Lower leg skin (tissue), 4 donors: Measurements from ENCODE around the gene SULT1A2. TPM values are rescaled to one million over a fixed set of nuclear protein-coding genes. Genes with fewer than 3 reads are reported as not detected.
A peak's percentile ranks its signal among the peaks of the same experiment; 100 is the strongest.
"Not testable (repeated sequence)": the region's sequence is repeated elsewhere in the genome, so short reads cannot be mapped to it uniquely, and the experiment has no call there.

Experiments used
- DNase-seq, 2 donors: peaks; one replicate each; pipeline ENCODE4 v3.0.0-alpha.2; 2019; ENCODE audit warnings: low spot score in 2 of 2
- H3K4me3 ChIP-seq: fragments of 200-600 bp; sonication (generic); 2 replicates; pipeline ENCODE4 v1.5.1; 2017; ENCODE audit warnings: mild to moderate bottlenecking, low read depth; ENCODE audit not compliant: poor library complexity, severe bottlenecking
- POLR2A ChIP-seq, 2 donors: fragments of 450-650 bp; IDR thresholded peaks; one replicate each; pipeline ENCODE4 v1.6.1; 2016 to 2017; ENCODE audit warnings: antibody characterized with exemption in 2 of 2, mild to moderate bottlenecking in 1 of 2, moderate library complexity in 1 of 2
- whole genome bisulfite sequencing, 2 donors: methylation state at CpG; one replicate each; pipeline ENCODE4 v1.1.5; 2018; 5-methylcytosine and 5-hydroxymethylcytosine counted together
- intact Hi-C: fragments of 100-400 bp; cut with DNase I; formaldehyde crosslinking; loops from one replicate; pipeline ENCODE4 v1.15.0; 2023; ENCODE audit warnings: low total_unique reads
- total RNA-seq, 4 donors: library from RNA; depleted of rRNA; stranded (reverse); fragments of >200 nt; gene quantifications; one replicate each; pipeline ENCODE4 v1.1.0, GENCODE V29; 2016
- TF ChIP-seq, protein P1 (sequence below), 3 donors: fragments of 450-650 bp; IDR thresholded peaks; one replicate each; pipeline ENCODE4 v1.5.1; 2016; ENCODE audit warnings: antibody characterized with exemption in 3 of 3, mild to moderate bottlenecking in 3 of 3, moderate library complexity in 2 of 3

Gene SULT1A2
- total RNA-seq, 4 donors from 2014 or later = not detected

- no peak overlapping the region for H3K4me3 ChIP-seq
- peak in 1 of 2 donors; percentile 87 for DNase-seq
- no peak for TF ChIP-seq POLR2A (IDR thresholded peaks at IDR 0.05)
- TF ChIP-seq, protein P1, sequence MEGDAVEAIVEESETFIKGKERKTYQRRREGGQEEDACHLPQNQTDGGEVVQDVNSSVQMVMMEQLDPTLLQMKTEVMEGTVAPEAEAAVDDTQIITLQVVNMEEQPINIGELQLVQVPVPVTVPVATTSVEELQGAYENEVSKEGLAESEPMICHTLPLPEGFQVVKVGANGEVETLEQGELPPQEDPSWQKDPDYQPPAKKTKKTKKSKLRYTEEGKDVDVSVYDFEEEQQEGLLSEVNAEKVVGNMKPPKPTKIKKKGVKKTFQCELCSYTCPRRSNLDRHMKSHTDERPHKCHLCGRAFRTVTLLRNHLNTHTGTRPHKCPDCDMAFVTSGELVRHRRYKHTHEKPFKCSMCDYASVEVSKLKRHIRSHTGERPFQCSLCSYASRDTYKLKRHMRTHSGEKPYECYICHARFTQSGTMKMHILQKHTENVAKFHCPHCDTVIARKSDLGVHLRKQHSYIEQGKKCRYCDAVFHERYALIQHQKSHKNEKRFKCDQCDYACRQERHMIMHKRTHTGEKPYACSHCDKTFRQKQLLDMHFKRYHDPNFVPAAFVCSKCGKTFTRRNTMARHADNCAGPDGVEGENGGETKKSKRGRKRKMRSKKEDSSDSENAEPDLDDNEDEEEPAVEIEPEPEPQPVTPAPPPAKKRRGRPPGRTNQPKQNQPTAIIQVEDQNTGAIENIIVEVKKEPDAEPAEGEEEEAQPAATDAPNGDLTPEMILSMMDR (IDR thresholded peaks at IDR 0.05) = no peak
- intact Hi-C loops = no loop called here
- 76 to 83% methylated on average over 10 of the region's 10 CpGs for WGBS, 2 donors
Observed at GRCh38 chr16:28610595-28611191, 13.8 kb upstream of the SULT1A2 start.

DNA sequence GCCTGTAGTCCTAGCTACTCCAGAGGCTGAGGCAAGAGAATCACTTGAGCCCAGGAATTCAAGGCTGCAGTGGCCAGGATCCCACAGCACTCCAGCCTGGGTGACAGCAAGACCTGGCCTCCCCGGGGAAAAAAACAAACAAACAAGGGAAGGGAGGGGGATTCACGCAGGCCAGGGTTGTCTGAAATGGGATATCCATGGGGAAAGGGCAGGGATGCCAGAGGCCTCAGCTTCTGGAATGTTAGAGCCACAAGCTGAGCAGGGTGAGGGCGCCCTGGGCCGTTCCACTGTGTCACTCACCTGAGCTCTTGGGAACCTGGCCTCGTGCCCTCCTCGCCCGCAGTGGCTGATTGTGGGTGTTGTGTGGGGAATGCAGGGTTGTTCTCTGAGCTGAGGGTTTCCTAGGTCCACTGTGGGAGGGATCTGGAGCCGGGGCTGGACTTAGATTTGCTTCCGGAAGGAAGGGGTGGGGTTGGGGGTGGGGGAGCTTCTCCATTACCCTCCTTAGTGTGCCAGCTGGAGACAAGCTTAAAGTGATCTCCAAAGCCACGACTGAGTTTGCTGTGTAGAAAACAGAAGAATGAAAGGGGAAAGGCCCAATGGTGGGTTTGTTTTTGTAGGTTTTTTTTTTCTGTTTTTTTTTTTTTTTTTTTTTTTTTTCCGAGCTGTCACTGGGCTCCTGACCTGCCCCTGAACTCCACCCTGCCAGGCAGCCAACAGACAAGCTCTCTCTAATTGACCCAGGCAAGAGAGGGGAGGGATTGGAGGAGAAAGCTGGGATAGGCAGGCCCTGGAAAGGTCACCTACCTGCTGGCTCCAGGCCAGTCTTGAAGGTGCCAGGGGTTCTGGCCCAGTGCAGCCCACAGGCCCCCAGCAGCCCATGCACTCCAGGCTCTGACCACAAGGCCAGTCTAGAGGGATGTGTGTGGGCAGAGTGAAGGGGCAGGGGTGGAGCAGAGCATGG is 13.1 kb upstream of the SULT1A2 start, which contains the start of gene SULT1A1:
TSS of gene SULT1A1 (minus strand) at position 414 of the 964 bp plus-strand sequence. CDS start 1,189 bp downstream, outside the sequence.
- intact Hi-C loops = loop anchor here (10.0 kb wide), 1 partner anchor 325 kb away; no protein-coding TSS in a partner anchor
- WGBS, 2 donors = 50 to 57% methylated on average over 11 of the region's 11 CpGs
- H3K4me3 ChIP-seq = no peak within 1 kb of the TSS
- peak; percentile 54 to 95 for DNase-seq
- TF ChIP-seq, protein P1 (IDR thresholded peaks at IDR 0.05) = no peak
- no peak for TF ChIP-seq POLR2A (IDR thresholded peaks at IDR 0.05)

DNA sequence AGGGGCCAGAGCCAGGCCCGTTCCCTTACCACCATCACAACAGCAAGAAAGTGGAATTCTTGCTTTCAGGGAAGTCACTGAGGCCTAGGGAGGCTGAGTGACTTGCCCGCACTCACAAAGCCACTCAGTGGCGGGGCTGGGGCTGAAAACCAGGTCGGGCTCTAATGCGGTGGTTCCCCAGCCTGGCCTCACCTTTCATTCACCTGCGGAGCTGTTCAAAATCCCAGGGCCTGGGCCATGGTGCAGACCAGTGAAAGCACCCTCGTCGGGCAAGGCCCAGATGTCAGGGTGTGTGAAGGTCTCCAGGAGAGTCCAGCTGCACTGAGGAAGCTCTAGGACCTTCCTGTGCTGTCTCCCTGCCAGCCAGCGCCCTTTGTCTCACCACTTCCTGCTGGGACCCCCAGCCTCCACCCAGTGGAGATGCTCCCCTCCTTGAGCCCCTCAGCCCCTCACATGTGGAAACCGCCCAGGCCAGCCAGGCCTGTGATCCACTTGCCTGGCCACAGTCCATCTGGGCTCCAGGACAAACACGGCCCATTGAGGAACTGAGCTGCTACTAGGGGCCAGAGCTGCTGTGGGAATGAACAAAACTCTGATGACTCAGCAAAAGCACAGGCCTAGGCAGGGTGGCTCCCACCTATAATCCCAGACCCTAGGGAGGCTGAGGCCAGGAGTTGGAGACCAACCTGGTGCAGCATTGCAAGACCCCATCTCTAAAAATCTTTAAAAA is 12.2 kb upstream of the SULT1A2 start:
- peak in 1 of 2 donors; percentile 90 for DNase-seq
- intact Hi-C loops = loop anchor here (10.0 kb wide), 1 partner anchor 324 kb away; no protein-coding TSS in a partner anchor
- H3K4me3 ChIP-seq = not testable (repeated sequence)
- WGBS, 2 donors = 76 to 82% methylated on average over 11 of the region's 11 CpGs

- H3K4me3 ChIP-seq = not testable (repeated sequence)
- WGBS, 2 donors = 84 to 97% methylated on average over 6 to 7 of the region's 7 CpGs
- peak in 1 of 2 donors; percentile 85 for DNase-seq
- intact Hi-C loops = loop anchor here (10.0 kb wide), 1 partner anchor 324 kb away; no protein-coding TSS in a partner anchor
Observed at GRCh38 chr16:28608496-28608808, 11.6 kb upstream of the SULT1A2 start.

DNA sequence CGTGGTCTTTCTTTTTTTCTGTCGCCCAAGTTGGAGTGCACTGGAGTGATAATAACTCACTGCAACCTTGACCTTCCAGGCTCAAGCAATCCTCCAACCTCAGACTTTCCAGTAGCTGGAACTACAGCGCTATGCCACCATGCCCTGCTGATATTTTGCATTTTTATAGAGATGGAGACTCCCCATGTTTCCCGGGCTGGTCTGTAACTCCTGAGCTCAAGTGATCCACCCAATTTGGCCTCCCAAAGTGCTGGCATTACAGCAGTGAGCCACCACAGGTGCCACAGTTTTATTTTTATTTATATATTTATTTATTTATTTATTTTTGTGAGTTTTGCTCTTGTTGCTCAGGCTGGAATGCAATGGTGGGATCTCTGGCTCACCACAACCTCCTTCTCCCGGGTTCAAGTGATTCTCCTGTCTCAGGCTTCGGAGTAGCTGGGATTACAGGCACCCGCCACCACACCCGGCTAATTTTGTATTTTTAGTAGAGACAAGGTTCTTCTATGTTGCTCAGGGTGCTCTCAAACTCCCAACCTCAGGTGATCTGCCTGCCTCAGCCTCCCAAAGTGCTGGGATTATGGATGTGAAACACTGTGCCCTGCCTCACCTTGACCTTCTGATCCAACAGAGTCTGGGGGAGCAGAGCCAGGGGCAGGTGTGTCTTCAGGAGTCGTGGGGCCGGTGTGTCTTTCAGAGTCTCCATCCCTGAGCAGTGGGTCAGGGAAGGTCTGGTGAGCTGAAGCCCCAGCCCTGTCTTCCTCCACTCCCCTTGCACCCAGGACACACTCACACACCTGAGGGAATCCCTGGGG is 11.0 kb upstream of the SULT1A2 start:
- not testable (repeated sequence) for H3K4me3 ChIP-seq
- peak in 1 of 2 donors; percentile 77 for DNase-seq
- intact Hi-C loops = loop anchor here (10.0 kb wide), 1 partner anchor 323 kb away; no protein-coding TSS in a partner anchor
- 94 to 95% methylated on average over 10 of the region's 10 CpGs for WGBS, 2 donors

DNA sequence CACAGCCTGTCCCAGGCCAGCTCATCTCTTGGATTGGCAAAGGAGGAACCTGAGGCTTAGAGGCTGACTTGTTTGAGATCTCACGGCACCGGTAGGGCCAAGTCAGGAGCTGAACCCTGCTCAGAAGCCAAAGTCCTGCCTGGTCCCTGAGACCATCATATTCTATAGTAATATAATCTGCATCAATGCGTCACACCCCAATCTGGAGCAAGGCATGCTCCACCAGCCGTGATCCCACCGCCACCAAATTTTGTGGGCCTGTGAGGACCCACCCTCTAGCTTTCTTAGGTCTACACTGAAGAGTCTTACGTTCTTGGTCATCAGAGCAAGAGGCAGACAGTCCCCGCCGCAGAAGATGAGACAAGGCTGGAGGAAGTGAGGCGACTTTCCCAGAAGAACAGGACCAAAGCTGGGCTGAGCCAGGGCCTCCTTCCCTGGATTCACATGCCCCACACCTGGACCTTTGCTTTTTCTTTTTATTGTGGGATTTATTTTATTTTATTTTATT is 10.3 kb upstream of the SULT1A2 start:
- intact Hi-C loops = loop anchor here (10.0 kb wide), 1 partner anchor 322 kb away; no protein-coding TSS in a partner anchor

More for the DNA sequence above, 10.3 kb upstream of the SULT1A2 start:
- H3K4me3 ChIP-seq = no peak overlapping the region
- peak in 1 of 2 donors; percentile 85 for DNase-seq
- TF ChIP-seq POLR2A (IDR thresholded peaks at IDR 0.05) = no peak
- TF ChIP-seq, protein P1 (IDR thresholded peaks at IDR 0.05) = no peak
- WGBS, 2 donors = 91 to 95% methylated on average over 9 of the region's 9 CpGs
